ENCODE measurements around the gene POLRMT.
"Not testable (repeated sequence)": the region's sequence is repeated elsewhere in the genome, so short reads cannot be mapped to it uniquely, and the experiment has no call there.

The POLRMT gene

DNA sequence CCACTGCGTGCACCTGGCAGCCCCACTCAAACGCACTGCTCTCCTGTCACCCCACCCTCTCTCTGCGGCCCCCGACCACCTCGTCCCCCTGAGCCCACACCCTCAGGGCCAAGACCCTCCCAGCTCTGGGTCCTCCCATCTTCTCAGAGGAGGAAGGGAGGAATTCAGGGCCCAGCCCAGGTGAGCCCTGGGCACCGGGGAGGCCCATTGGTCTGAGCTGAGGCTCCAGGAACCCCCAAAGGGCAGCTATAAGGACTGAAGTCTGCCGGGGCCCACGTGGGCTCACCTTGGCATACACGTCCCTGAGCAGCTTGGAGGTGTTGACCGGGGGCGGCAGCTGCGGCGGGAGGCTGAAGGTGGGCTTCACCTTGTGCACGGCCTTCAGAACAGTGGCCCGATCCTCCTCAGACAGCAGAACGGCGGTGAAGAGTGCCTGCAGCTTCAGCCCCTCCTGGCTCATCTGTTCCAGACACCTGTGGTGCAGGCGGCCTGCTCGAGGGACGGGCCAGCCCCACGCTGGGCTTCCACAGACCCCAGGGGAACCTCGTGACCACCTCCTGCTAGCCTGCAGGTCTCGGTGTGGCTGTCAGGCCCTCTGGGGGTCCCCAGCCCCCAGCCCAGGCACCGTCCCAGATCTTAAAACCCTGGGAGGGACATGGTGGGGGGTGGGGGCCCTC lies 8.8 kb downstream of the POLRMT start:
- DNase-seq, result no peak

DNA sequence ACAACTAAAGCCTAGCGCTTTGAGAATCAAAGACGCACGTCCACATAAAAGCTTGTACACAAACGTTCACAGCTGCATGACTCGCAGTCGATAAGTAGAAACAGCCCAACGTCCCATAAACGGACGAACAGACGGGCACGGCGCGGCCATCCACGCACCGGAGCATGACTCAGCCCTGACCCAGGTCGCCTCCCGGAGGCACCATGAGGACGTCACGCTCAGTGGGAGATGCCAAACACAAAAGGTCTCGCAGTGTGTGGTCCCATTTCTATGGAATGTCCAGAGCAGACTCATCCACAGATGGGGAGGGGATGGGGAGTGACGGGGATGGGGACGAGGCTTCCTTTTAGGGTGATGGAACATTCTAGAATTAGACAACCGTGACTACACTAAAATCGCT lies 9.4 kb downstream of the POLRMT start:
- DNase-seq, result no peak

DNA sequence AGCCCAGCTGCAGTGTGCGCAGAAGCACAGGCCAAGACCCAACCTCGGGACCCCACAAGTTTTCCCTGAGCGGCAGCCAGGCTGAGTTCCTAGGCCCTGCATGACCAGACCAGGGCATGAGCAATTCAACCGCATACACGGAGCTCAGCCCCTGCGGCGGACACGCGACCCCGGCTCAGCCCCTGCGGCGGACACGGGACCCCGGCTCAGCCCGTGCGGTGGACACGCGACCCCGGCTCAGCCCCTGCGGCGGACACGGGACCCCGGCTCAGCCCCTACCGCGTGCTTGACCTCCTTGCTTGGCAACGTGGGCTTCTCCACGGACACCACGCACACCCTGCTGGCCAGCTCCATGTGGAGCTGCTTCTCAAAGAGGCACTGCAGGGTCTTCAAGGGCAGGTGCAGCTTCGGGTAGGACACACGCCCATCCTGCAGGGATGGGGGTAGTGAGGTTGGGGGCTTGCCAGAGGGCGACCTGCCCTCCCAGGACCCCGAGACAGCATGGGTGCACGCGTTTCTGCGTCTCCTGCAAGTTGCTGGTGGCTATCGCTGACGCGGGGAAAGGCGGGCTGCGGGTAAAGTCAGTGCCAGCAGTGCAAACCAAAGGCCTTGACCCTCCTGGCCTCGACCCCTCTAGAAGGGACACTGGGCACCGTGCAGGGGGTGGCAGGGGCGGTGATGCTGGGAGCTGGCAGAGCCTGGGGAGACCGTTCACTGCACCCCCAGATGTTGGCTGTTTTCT lies 10.0 kb downstream of the POLRMT start:
- no peak for DNase-seq

DNA sequence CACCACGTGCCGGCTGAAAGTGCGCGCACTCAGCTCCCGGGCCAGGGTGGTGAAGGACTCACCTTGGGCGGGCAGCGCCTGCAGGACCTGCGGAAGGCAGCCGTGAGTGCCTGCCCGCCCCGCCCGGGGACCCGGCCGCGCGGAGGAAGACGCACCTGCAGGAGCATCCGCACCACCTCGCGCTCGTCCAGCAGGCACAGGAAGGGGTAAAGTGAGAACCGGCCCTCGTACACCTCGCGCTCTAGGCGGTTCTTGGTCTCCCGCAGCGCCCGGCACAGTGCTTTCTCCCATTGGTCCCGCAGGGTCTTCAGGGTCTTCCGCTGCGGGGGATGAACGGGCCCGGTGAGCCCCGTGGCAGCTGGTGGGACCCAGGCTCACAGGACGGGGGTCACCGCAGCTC lies 10.7 kb downstream of the POLRMT start:
- DNase-seq, result no peak

DNA sequence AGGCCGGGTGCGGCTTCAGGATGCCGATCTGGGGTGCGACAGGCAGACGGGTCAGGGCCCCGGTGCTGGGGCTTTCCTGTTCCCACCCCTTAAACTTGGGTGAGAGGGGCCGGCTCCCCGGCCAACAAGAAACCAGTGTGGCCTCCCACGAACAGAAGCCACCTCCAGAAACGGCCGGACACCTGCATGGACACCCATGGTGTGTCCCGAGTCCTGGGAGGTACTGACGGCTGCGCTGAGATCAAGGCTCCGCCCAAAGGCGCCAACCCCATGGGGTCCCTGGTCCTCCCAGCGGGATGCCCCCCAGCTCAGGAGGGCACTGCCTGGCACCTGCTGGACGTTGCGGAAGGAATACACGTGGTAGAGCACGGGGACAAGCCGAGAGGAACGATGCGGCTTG lies 11.5 kb downstream of the POLRMT start:
- no peak for DNase-seq

DNA sequence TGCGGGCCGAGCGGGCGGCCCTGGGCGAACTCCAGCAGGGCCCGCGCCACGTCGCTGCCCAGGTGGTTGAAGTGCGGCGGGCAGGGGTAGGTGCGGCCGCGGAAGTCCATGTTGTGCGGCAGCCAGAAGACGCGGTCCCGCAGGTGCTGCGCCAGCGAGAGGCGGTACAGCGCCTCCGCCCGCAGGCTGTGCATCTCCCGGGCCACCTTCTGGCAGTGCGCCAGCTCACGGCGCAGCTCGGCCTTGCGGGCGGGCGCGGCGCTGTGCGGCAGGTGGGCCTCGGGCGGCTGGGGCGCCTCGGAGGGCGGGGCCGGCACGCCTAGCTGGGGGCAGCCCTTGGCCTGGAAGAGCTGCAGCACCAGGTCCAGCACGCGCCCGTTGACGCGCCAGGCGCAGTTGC lies 12.1 kb downstream of the POLRMT start:
- not testable (repeated sequence) for DNase-seq

DNA sequence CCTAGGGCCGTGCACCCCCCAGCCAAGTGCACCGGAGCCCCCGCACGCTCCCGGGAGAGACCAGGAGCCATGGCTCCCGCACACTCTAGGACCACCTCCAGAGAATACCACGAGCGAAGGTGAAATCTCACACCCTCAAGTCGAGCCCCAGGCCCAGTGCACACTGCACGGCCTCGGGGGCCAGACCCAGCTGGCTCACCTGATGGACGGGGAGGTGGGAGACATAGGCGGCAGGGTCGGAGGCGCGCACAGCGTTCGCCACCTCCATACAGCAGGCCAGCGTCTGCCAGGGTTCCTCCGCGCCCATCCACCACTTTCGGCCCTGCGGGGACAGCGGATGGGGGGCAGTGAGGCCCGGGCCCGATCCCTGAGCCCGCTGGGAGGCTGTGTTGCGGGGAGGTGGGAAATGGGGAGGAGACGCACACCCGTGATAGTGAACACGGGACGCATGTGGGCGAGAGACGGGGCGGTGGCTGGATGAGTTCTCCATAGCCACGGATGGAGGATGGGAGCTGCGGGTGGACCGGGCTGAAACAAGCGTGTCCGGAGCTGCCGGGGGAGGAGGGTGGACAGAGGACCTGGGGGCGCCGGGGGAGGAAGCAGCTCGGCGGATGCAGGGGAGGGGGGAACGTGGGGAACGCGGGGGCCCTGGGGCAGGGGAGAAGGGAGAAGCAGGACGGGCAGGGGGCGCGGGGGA lies 13.0 kb downstream of the POLRMT start:
- no peak for DNase-seq

DNA sequence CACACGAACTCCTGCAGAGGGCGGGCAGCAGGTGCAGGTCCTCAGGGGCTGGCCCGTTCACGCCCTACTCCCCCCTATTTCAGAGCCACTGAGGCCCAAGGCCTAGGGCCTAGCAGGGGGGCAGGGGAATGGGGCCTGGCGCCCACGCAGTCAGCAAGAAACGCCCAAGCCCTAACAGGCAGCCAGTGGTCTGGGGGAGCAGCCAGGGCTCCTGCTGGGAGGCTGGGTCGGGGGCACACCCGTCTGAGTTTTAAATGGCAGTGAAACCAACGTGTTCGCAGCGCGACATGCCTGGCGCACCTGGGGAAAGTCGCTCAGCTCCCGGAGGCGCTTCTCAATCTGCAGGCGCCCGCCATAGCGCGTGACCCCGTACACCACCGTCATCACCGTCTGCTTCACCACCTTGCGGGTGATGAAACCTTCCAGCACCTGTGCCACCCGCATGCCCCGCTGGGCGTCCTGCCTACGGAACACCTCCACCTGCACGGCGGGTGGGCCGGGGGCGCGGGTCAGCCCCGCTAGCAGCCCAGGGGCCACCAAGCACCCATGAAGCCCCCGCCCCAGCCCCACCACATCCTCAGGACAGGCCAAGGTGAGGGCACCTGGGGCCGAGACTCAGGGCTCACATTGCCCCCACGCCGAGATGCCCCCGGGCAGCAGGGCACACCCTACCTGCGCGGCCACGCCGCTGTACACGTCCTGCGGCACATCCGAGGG lies 13.9 kb downstream of the POLRMT start:
- no peak for DNase-seq

DNA sequence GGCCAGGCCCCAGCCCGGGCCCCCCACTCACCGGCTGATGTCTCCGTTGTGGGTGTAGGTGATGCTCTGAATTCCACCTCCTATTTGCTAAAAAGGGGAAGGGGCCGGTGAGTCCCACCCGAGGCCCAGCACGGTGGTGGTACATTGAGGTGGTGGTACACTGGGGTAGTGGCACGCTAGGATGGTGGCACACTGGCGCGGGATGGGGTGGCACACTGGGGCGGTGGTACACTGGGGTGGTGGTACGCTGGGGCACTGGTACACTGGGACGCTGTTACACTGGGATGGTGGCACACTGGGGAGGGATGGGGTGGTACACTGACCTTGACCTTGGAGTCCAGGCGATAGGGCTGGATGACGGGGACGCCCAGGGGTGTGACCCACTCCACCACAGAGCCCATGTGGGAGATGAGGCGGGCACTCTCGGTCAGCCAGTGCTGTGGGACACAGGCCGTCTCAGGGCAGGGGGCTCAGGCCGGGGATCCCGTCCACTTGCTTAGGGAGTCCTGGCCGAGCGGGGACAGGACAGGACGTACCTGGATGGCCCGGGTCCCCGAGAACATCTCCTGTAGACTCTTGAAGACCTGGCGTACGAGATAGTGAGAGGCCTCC lies 14.6 kb downstream of the POLRMT start:
- DNase-seq, result no peak

DNA sequence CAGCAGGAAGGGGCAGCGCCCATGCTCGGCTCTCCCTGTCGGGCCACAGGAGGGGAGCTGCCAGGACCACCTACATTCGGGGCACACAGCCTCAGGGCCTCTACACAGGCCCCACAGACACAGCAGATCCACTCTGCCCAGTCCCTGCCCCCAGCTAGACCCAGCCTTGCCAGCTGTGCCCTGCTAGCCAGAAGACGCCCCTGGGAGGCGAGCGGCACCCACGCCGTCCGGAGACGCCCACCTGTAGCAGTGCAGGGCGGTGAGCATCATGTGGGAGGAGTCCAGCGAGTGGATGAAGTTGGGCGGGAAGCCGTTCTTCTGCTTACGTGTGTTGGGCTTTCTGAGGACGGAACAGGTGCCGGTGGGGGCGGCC lies 15.1 kb downstream of the POLRMT start:
- no peak for DNase-seq

DNA sequence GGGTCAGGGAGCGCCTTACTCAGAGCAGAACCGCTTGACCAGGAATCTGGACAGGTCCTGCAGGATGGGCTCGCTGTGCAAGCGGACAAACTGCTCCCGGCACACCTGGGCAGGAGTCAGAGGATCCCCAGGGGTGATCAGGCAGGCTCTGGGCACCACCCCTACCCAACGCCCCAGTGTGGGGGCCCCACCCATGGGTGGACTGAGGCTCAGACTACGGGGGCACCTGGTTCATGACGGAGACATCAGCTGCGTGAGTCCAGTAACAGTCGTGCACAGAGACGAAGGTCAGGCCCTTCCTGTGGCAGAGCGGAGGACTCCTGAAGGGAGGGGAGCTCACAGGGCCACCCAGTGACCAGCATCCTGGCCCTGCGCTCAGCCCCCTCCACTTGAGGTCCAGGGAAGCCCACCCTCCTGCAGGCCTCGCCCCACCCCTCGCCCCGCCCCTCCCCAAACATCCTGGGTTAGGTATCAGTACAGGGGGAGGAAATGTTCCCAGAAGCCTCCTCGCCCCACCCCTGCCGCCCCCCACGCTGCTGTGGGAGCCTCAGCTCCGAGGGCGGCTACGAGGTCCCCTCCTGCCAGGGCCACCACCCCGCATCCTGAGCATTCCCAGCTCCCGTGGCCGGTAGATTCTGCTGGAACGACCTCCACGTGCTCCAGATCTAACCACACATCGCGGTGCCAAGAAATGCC lies 15.6 kb downstream of the POLRMT start:
- DNase-seq, result no peak

DNA sequence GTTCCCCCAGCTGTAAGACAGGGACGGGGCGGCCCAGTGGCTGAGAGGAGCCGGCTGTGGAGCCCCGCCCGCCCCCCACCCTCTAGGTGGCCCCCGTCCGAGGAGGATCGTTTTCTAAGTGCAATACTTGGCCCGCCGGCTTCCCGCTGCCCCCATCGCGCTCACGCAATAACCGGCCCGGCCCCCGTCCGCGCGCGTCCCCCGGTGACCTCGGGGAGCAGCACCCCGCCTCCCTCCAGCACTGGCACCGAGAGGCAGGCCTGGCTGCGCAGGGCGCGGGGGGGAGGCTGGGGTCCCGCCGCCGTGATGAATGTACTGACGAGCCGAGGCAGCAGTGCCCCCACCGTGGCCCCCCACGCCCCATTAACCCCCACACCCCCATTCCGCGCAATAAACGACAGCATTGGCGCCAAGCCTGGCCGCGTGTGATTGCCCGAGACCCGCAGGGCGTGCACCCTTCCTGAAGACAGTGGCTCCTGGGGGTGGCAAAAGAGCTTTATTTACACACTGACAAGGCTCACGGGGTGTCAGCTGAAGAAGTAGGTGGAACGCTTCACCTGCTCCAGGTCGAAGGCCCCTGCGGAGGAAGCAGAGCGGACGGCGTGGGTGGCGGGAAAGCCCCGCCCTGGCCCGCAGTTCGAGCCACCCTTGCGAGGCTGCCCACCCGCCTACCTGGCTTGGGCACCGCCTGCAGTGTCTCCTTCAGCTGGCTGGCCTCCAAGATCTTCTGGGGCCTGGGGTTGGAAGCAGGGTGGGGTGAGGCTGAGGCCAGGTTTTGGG lies 16.4 kb downstream of the POLRMT start:
- DNase-seq, result no peak

DNA sequence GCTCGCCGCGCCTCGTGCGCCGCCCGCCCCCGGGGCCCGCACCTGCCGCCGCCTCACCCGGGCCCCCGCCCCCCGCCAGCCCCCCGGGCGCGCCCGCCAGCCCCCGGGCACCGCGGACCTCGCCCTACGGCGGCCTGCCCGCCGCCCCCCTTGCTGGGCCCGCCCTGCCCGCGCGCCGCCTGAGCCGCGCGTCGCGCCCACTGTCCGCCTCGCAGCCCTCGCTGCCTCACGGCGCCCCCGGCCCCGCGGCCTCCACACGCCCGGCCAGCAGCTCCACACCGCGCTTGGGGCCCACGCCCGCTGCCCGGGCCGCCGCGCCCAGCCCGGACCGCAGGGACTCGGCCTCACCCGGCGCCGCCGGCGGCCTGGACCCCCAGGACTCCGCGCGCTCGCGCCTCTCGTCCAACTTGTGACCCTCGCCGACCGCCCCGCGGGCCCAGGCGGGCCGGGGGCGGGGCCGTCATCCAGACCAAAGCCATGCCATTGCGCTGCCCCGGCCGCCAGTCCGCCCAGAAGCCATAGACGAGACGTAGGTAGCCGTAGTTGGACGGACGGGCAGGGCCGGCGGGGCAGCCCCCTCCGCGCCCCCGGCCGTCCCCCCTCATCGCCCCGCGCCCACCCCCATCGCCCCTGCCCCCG lies 17.2 kb downstream of the POLRMT start:
- DNase-seq, result no peak

DNA sequence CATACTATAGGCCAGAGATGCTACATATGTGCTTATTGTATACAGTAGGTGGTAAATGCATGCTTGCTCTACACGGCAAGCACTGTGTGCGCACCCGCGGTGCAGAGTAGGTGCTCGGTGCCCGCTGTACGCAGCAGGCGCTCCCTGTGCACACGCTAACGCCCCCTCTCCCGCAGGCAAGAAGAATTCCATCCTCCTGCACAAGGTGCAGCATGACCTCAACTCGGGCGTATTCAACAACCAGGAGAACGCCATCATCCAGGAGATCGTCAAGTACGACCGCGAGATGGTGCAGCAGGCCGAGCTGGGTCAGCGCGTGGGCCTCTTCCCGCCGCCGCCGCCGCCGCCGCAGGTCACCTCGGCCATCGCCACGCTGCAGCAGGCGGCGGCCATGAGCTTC lies 17.7 kb downstream of the POLRMT start:
- no peak for DNase-seq

DNA sequence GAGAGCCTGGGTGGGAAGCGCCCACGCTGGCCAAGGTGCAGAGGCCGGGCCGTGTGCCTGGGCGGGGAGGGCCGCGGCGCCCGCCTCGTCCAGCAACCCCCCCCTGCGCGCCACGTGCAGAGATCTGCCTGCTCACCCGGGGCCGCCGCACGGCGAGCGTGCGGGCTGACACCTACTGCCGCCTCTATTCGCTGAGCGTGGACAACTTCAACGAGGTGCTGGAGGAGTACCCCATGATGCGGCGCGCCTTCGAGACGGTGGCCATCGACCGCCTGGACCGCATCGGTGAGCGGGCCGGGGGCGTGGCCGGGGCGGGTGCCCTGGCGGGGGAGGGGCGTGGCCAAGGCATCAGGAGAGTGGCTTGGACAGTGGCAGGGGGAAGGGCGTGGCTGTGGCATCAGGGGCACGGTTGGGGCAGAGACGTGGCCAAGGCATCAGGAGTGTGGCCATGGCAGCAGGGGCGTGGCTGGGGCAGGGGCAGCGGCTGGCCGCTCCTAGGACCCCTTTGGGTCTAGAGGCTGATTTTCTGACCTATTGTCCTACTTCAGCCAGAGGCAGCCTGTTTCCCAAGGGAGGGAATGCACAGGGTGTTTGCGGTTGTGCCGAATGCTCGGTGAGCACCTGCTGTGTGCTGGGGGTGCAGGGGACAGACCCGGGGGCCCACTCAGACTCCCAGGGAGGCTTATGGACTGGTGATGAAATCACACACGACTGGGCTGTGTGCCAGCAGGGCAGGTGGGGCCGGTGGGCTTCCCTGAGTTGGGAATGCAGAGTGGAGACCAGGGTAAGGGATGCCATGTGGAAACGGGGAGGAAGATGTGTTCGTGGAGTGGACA lies 19.4 kb downstream of the POLRMT start:
- DNase-seq, result no peak

DNA sequence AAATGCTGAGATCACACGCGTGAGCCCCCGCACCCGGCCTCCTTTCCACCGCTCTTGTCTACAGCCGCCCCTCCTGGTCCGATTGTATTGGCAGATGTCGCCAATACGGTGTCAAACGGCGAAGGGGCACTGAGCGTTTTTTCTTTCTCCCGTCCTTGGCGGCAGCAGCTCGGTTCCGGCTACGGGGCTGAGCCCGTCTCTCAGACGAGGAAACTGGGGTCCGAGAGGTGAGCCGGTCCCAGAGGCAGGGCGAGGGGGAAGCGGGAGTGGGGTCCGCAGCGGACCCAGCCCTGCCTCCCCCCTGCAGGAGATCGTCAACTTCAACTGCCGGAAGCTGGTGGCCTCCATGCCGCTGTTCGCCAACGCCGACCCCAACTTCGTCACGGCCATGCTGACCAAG lies 20.4 kb downstream of the POLRMT start:
- no peak for DNase-seq

DNA sequence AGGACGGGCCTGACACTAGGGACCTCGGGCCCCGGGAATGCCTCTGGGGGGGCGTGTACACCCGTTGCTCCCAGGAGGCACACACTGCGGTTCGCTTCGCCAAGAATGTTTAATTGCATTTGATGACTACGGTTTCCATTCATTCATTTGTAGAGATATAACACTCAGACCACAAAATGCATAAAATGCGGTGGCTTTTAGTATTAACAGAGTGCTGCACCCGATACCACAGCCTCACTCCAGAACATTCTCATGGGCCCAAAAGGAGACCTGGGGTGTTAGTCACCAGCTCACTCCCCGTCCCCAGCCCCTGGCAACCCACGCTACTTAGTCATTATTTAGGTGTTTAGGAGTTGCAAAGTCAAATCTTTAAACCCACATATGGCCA lies 21.9 kb downstream of the POLRMT start:
- no peak for DNase-seq

DNA sequence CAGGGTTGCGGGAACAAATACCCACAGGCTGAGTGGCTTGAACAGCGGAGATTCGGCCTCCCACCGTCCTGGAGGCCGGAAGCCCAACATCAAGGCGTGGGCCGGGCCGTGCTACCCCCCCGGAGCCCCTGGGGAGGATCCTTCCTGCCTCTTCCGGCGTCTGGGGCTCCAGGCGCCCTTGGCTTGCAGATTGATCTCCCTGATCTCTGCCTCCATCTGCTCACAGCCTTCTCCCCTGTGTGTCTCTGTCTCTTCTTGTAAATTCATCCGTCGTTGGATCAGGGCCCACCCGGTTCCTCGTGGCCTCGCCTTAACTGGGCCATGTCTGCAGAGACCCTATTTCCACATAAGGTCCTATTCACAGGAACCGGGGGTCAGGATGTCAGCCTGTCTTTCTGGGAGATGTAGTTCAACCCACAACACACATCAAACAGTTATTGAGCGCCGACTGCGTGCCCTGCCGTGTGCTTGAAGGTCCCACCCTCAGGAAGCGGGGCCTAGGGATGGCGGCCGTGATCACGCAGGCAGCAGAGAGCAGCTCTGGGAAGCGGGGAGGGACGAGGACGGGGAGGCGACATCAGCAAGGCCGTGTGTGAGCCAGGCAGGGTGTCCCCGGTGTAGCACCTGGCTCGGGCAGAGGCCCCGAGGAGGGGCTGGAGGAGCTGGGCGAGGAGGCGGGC lies 22.4 kb downstream of the POLRMT start:
- no peak for DNase-seq

DNA sequence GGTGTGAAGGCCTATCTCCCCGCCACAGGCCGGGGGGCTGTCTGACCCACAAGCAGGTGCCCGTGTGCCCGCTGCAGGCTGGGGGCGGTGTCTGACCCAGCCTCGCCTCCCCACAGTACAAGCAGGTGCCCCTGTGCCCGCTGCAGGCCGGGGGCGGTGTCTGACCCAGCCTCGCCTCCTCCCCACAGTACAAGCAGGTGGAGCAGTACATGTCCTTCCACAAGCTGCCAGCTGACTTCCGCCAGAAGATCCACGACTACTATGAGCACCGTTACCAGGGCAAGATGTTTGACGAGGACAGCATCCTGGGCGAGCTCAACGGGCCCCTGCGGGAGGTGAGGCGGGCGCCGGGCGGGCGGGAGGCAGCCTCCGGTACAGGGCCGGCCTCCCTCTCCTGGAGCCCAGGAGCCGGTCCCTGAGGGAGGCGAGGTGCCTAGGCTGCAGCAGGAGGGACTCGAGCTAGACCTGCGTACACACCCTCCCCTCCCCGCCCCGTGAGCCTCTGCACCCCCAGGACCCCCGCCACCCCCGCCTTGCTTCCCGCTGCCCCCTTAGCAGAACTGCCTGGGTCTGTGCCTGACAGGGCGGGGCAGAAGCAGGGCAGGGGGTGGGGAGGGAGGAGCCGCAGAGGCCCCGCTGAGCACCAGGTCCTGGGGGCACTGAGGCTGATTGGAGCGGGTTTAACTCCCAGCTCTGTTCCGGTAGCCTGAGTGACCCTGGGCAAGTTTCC lies 23.1 kb downstream of the POLRMT start:
- DNase-seq, result no peak

Data from NCI-H446 treated with DMSO at 0.1 percent for 48 hours (cell line).